GM18505 (cell line): ENCODE data around the gene ANKRD40CL.
"Not testable (repeated sequence)": the region's sequence is repeated elsewhere in the genome, so short reads cannot be mapped to it uniquely, and the experiment has no call there.

Experiments
- ATAC-seq: cut with Tn5 transposase; IDR thresholded peaks from one replicate; pipeline ENCODE4 v1.9.1; 2021; ENCODE audit not compliant: unreplicated experiment
- POLR2A ChIP-seq: IDR thresholded peaks from 4 replicates; pipeline ENCODE4 v1.6.1; 2011; ENCODE audit warnings: borderline replicate concordance; ENCODE audit not compliant: insufficient read depth, insufficient read length; ENCODE audit errors: extremely low read depth

The ANKRD40CL gene, protein sequence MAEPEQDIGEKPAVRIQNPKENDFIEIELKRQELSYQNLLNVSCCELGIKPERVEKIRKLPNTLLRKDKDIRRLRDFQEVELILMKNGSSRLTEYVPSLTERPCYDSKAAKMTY

GRCh38 chr17:50767446-50767845 lies at the start of gene ANKRD40CL:
Gene ANKRD40CL, minus strand, starts transcription at chr17:50767518. Its CDS starts 605 bp downstream, at chr17:50766913.
- TF ChIP-seq POLR2A = no peak
- no peak for ATAC-seq

DNA sequence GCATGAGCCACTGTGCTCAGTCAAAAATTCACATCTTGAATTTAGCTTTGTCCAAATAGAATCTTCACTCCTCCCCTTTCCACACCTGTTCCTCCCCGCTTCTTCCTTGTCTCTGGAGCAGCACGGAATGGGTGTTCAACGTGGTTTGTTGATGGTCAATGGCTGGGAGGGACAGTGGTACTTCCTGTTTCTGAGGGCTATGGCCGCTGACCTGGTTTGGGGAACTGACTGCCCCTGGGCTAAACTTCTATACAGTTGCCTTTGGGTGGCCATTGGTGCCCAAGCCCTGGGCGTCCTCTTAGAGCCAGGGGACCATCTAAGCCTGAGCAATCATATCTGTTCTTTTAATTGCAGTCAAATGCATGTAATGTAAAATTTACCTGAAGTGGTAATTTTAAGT lies 49.0 kb upstream of the ANKRD40CL start:
- ATAC-seq = no peak
- no peak for TF ChIP-seq POLR2A

- TF ChIP-seq POLR2A = no peak
- no peak for ATAC-seq
These were observed 48.1 kb upstream of the ANKRD40CL start for GRCh38 chr17:50815400-50815799.

GRCh38 chr17:50813583-50813982 lies 46.3 kb upstream of the ANKRD40CL start:
- no peak for ATAC-seq
- no peak for TF ChIP-seq POLR2A

DNA sequence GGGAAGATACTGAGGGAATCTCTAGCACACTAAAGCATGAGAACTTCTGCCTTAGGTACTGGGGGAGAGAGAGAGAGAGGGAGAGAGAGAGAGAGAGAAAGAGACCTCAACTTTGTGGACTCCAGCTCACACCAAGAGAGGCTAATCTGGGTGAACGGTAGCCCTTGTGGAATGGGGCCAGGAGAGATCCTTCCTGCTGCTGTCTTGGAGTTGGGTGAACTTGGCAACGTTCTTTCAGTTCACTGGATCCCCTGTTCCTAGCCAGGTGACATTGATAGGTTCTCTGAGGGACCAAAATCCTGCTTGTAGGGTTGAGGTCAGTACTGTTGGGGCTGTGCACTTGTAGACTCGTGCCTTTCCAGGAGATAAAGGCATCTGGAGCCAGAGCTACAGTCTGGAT lies 41.6 kb upstream of the ANKRD40CL start:
- no peak for TF ChIP-seq POLR2A

DNA sequence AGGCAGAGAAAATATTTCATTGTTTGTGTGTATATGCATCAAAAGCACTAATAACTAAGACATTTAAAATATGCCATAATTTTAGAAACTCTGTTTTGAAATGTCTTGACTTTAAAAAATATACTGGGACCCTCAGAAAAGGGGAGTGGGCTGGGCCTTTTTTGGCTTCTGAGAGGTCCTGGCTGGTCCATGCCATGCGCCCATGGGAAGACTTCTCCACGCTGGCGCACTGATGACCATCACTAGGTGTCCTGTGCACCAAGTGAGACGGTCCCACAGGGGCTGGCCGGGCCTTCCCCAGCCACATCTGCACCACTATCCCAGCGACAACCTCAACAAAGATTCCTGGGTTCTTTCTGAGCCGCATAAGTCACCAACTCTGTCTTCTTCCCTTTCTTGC lies 41.1 kb upstream of the ANKRD40CL start:
- TF ChIP-seq POLR2A = no peak
- no peak for ATAC-seq

More for the DNA sequence above, 41.6 kb upstream of the ANKRD40CL start:
- no peak for ATAC-seq

DNA sequence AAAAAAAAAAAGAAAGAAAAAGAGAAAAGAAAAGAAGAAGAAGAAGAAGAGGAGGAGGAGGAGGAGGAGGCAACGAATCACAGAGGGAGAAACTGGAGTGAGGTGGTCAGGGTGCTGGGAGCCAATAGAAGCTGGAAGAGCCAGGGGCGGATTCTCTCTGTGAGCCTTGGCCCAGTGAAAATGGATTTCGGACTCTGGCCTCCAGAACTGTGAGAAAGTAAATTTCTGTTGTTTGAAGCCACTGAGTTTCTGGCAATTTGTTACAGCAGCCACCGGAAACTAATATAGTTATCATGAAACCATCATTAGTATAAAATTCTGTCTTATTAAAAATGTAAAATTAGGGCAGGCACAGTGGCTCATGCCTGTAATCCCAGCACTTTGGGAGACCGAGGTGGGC lies 40.4 kb upstream of the ANKRD40CL start:
- TF ChIP-seq POLR2A = no peak
- ATAC-seq = no peak

DNA sequence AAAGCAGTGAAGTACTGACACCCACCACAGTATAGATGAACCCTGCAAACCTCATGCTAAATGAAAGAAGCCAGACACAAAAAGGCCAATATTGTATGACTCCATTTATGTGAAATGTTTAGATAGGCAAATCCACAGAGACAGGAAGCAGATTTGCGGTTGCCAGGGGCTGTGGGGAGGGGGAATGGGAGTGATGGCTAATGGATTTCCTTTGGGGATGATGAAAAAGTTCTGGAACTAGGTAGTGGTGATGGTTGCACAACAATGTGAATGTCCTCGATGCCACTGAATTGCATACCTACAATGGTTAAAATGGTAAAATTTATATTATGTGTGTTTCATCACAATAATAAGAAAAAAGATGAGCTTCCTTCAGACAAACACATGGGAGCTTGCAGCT lies 39.7 kb upstream of the ANKRD40CL start:
- ATAC-seq = no peak
- no peak for TF ChIP-seq POLR2A

- no peak for TF ChIP-seq POLR2A
- ATAC-seq = no peak
These were observed 38.9 kb upstream of the ANKRD40CL start for GRCh38 chr17:50806141-50806643.

DNA sequence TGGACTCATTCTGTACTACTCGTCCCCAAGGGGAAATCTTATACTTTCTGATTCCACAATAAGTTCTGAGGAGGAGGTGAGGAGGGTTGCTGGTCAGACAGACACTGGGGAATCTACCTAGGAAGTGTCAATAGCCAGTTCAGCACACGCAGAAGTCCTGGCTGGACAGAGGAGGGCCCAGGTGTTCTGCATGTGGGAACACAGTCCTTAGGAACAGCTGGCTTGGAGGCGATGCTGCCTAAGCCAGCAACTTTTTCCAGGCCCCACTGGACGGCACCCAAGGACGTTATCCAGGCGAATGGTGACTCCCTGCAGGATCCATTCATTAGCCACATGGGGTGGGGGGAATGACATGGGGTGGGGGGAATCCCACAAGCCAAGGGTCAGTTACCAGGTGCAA lies 38.2 kb upstream of the ANKRD40CL start:
- no peak for TF ChIP-seq POLR2A
- no peak for ATAC-seq

GRCh38 chr17:50804749-50805475 lies 37.6 kb upstream of the ANKRD40CL start:
- ATAC-seq = not testable (repeated sequence)

GRCh38 chr17:50803676-50804075 lies 36.4 kb upstream of the ANKRD40CL start:
- ATAC-seq = no peak
- no peak for TF ChIP-seq POLR2A

DNA sequence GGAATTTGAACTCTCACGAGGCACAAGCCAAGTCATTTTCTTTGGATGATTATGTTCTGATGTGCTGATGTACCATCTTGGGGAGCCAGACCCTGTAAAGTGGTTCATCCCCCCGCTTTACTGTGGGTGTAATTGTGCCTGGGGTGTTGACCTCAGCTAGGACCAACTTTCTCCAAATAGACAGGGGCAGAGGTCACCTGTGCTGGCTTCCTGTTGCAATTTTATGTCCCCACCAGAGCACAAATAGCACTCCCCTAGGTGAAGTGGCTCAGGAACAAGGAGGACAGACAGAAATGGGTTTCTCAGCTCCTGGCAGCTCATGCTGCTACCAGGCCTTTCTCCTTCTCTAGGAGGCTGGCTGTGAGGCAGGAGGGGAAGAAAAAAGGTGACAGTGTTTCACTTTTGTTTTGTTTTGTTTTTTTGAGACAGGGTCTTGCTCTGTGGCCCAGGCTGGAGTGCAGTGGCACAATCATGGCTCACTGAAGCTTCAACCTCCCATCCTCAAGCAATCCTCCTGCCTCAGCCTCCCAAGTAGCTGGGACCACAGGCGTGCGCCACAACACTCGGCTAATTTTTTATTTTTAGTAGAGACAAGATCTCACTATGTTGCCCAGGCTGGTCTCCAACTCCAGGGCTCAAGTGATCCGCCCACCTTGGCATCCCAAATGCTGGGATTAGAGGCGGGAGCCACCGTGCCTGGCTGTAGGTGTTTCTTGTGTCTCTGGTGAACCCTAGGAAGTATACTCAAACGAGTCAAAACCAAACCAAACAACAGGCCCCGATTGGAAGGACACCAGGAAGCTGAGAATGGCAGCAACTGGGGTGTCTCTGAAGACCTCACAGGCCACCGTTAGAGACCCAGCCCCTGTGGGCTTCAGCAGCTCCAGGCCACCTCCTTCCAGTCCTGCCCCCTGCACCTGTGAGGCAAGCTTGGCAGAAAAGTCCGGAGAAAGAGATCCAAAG lies 35.6 kb upstream of the ANKRD40CL start:
- no peak for TF ChIP-seq POLR2A
- ATAC-seq = no peak

DNA sequence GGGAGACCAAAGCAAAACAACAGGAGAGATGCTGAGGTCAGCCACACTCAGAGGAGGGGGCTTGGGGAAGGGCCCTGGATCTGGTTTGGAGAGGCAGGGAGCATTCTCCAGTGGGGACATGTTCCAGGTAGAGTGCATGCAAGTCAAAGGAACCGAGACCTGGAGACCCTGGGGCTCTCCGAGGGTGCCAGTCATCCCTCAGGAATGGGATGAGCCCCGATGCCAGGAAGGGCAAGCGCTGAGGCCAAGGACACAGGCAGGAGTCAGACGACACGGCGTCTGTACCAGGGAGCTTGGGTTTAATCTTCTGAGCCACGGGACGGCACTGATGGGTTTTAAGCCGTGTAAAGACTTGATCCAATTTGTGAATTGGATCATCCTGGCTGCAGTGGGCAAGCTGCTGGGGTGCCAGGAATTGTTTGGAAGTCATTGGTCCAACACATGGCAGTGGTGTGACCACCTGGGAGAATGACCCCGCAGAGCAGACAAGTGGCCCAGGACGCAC lies 32.9 kb upstream of the ANKRD40CL start:
- TF ChIP-seq POLR2A = no peak
- ATAC-seq = no peak

- no peak for ATAC-seq
- TF ChIP-seq POLR2A = no peak
These were observed 32.3 kb upstream of the ANKRD40CL start for GRCh38 chr17:50799582-50799981.
